Hepatocyte (in vitro differentiated cells): Measurements from ENCODE around the gene SLC22A13. TPM values are rescaled to one million over a fixed set of nuclear protein-coding genes. Genes with fewer than 3 reads are reported as not detected.

Experiments used
- DNase-seq: peaks from one replicate; pipeline ENCODE4 v3.0.0-alpha.2; 2016; ENCODE audit warnings: low spot score
- H2AFZ ChIP-seq: fragments of 200-600 bp; sonication (generic); 2 replicates; pipeline ENCODE4 v1.6.0; 2016; ENCODE audit warnings: antibody characterized with exemption, mild to moderate bottlenecking
- H3K27ac ChIP-seq: fragments of 200-600 bp; sonication (generic); 2 replicates; pipeline ENCODE4 v1.5.1; 2016; ENCODE audit warnings: mild to moderate bottlenecking
- H3K27me3 ChIP-seq: fragments of 200-600 bp; sonication (generic); 2 replicates; pipeline ENCODE4 v1.6.1; 2016
- H3K36me3 ChIP-seq: fragments of 200-600 bp; sonication (generic); replicated peaks from 2 replicates; pipeline ENCODE4 v1.5.1; 2016; ENCODE audit warnings: low read depth; ENCODE audit not compliant: insufficient read depth
- H3K4me1 ChIP-seq: fragments of 200-600 bp; sonication (generic); 2 replicates; pipeline ENCODE4 v1.5.1; 2016; ENCODE audit warnings: mild to moderate bottlenecking, moderate library complexity; ENCODE audit not compliant: insufficient read depth
- H3K4me2 ChIP-seq: fragments of 200-600 bp; sonication (generic); 2 replicates; pipeline ENCODE4 v1.6.0; 2016
- H3K4me3 ChIP-seq: fragments of 200-600 bp; sonication (generic); 2 replicates; pipeline ENCODE4 v1.5.1; 2016; ENCODE audit warnings: mild to moderate bottlenecking
- H3K79me2 ChIP-seq: fragments of 200-600 bp; sonication (generic); 2 replicates; pipeline ENCODE4 v1.6.0; 2017; ENCODE audit warnings: mild to moderate bottlenecking
- H3K9me2 ChIP-seq: fragments of 200-600 bp; sonication (generic); replicated peaks from 2 replicates; pipeline ENCODE4 v1.6.0; 2017; ENCODE audit warnings: mild to moderate bottlenecking; ENCODE audit not compliant: insufficient read depth
- H3K9me3 ChIP-seq: fragments of 200-600 bp; sonication (generic); 2 replicates; pipeline ENCODE4 v1.5.1; 2016; ENCODE audit warnings: low read depth, mild to moderate bottlenecking
- H4K20me1 ChIP-seq: fragments of 200-600 bp; sonication (generic); 2 replicates; pipeline ENCODE4 v1.6.0; 2016; ENCODE audit warnings: mild to moderate bottlenecking; ENCODE audit not compliant: insufficient read depth, poor library complexity, severe bottlenecking
- CTCF ChIP-seq: fragments of 200-600 bp; sonication (generic); IDR thresholded peaks from 2 replicates; pipeline ENCODE4 v1.5.1; 2016; ENCODE audit warnings: antibody characterized with exemption, mild to moderate bottlenecking; ENCODE audit not compliant: poor library complexity
- EZH2 ChIP-seq: fragments of 200-600 bp; sonication (generic); IDR thresholded peaks from 2 replicates; pipeline ENCODE4 v1.6.1; 2016; ENCODE audit warnings: antibody characterized with exemption, mild to moderate bottlenecking, borderline replicate concordance
- EZH2phosphoT487 ChIP-seq: fragments of 200-600 bp; sonication (generic); IDR thresholded peaks from one replicate; pipeline ENCODE4 v1.6.1; 2018; ENCODE audit warnings: antibody characterized with exemption, mild to moderate bottlenecking, low read depth, moderate library complexity; ENCODE audit not compliant: unreplicated experiment, severe bottlenecking
- WGBS: methylation state at CpG from one replicate; pipeline ENCODE4 v1.1.6; 2016; ENCODE audit warnings: low lambda C conversion rate; ENCODE audit errors: missing lambda C conversion rate; 5-methylcytosine and 5-hydroxymethylcytosine counted together
- polyA plus RNA-seq: library from polyadenylated mRNA; unstranded; fragments of >200 nt; fragmentation: Nextera tagmentation; extraction: Ambion mirVana; gene quantifications from 2 replicates; pipeline ENCODE4 v1.2.1, GENCODE V29; 2016
- total RNA-seq: library from RNA; depleted of rRNA; stranded (reverse); fragments of >200 nt; gene quantifications from 2 replicates; pipeline ENCODE4 v1.2.3, GENCODE V29; 2014

SLC22A13 gene
- total and polyA plus RNA-seq, 2 experiments from 2014 or later, result 0.77 TPM; not detected in 1

- Histone ChIP-seq H4K20me1 (no peaks in the 10 kb centered on the region), H2AFZ (no peak overlapping the region), H3K4me3 (no peak overlapping the region), H3K27ac (no peak overlapping the region), H3K36me3 (no peaks in the 10 kb centered on the region), H3K9me2 (no peaks in the 10 kb centered on the region), H3K4me1 (no peaks in the 10 kb centered on the region), H3K9me3 (no peaks in the 10 kb centered on the region), H3K79me2 (no peaks in the 10 kb centered on the region), H3K4me2 (no peak overlapping the region), H3K27me3 (no peaks in the 10 kb centered on the region)
- no peak for DNase-seq
- TF ChIP-seq EZH2, result no peak
These were observed 31.9 kb downstream of the SLC22A13 start for GRCh38 chr3:38297537-38297936.

- H3K4me2 ChIP-seq, result no peak overlapping the region
- H3K9me2 ChIP-seq, result no peaks in the 10 kb centered on the region
- H4K20me1 ChIP-seq, result no peaks in the 10 kb centered on the region
- no peaks in the 10 kb centered on the region for H3K9me3 ChIP-seq
- 92% methylated on average over 5 of the region's 5 CpGs for WGBS
- H2AFZ ChIP-seq, result no peak overlapping the region
- H3K27ac ChIP-seq, result no peak overlapping the region
- H3K4me3 ChIP-seq, result no peak overlapping the region
- H3K79me2 ChIP-seq, result no peaks in the 10 kb centered on the region
- H3K27me3 ChIP-seq, result no peaks in the 10 kb centered on the region
- peak; percentile 44 for TF ChIP-seq CTCF
- TF ChIP-seq EZH2, result no peak
- H3K4me1 ChIP-seq, result no peaks in the 10 kb centered on the region
- no peak for DNase-seq
- H3K36me3 ChIP-seq, result no peaks in the 10 kb centered on the region
These were observed 32.5 kb downstream of the SLC22A13 start for GRCh38 chr3:38297947-38298711.

- TF ChIP-seq EZH2, result no peak
- no peak for TF ChIP-seq CTCF
- TF ChIP-seq EZH2phosphoT487, result no peak
- Histone ChIP-seq H3K4me1 (no peaks in the 10 kb centered on the region), H4K20me1 (no peaks in the 10 kb centered on the region), H3K27me3 (no peaks in the 10 kb centered on the region), H3K4me3 (no peak overlapping the region), H2AFZ (no peak overlapping the region), H3K4me2 (no peak overlapping the region), H3K27ac (no peak overlapping the region), H3K9me2 (no peaks in the 10 kb centered on the region), H3K9me3 (no peaks in the 10 kb centered on the region), H3K36me3 (no peaks in the 10 kb centered on the region), H3K79me2 (no peaks in the 10 kb centered on the region)
- DNase-seq, result no peak
- 95% methylated on average over 5 of the region's 5 CpGs for WGBS
These were observed 41.3 kb downstream of the SLC22A13 start for GRCh38 chr3:38306941-38307340.

DNA sequence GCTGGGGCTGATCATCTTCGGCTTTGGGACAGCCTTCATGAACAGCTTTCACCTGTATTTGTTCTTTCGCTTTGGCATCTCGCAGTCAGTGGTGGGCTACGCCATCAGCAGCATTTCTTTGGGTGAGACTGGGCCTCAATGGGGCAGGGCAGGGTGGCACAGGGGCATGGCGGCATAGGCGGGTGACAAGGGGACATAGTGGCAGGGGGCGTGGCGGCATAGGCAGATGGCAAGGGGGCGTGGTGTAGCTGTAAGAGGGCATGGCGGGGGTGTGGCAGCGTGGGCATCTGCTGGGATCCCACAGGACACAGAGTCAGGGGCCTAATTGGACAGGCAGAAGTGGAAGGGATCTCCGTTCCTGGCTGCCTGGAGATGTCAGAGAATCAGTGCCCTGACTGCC is 42.0 kb downstream of the SLC22A13 start:
- WGBS, result 95% methylated on average over 10 of the region's 12 CpGs
- DNase-seq, result no peak

More for the DNA sequence above, 42.0 kb downstream of the SLC22A13 start:
- Histone ChIP-seq H3K36me3 (no peaks in the 10 kb centered on the region), H3K27ac (no peak overlapping the region), H3K27me3 (no peaks in the 10 kb centered on the region), H4K20me1 (no peaks in the 10 kb centered on the region), H3K9me3 (no peaks in the 10 kb centered on the region), H3K4me3 (no peak overlapping the region), H3K4me2 (no peak overlapping the region), H3K79me2 (no peaks in the 10 kb centered on the region), H3K4me1 (no peaks in the 10 kb centered on the region), H2AFZ (no peak overlapping the region), H3K9me2 (no peaks in the 10 kb centered on the region)
- TF ChIP-seq EZH2, result no peak
- no peak for TF ChIP-seq CTCF
- no peak for TF ChIP-seq EZH2phosphoT487
